Central memory CD8-positive, alpha-beta T cell (primary cell): Measurements from ENCODE around the gene TTLL11.
"Not testable (repeated sequence)": the region's sequence is repeated elsewhere in the genome, so short reads cannot be mapped to it uniquely, and the experiment has no call there.

ENCODE experiments used
- ATAC-seq: fragments of 150-1000 bp; cut with Tn5 transposase; replicated peaks from 2 replicates; pipeline ENCODE4 v1.10.0; 2022; ENCODE audit warnings: mild to moderate bottlenecking, moderate FRiP score, moderate number of reproducible peaks; ENCODE audit not compliant: poor library complexity, severe bottlenecking; ENCODE audit errors: extremely low read depth
- DNase-seq, 2 donors: peaks; one replicate each; pipeline ENCODE4 v3.0.0; 2021; ENCODE audit warnings: low spot score in 2 of 2
- H3K27ac Mint-ChIP-seq: one replicate; pipeline ENCODE4 v1.8.0; 2022; ENCODE audit warnings: low read depth, mild to moderate bottlenecking, moderate library complexity, mixed read lengths
- H3K27me3 Mint-ChIP-seq: one replicate; pipeline ENCODE4 v1.8.0; 2022; ENCODE audit warnings: mixed read lengths
- H3K36me3 Mint-ChIP-seq: one replicate; pipeline ENCODE4 v1.8.0; 2022; ENCODE audit warnings: mild to moderate bottlenecking, moderate library complexity, mixed read lengths; ENCODE audit not compliant: insufficient read depth
- H3K4me1 Mint-ChIP-seq: one replicate; pipeline ENCODE4 v1.8.0; 2022; ENCODE audit warnings: mixed read lengths
- H3K4me3 Mint-ChIP-seq: one replicate; pipeline ENCODE4 v1.8.0; 2022; ENCODE audit warnings: mild to moderate bottlenecking, moderate library complexity, mixed read lengths
- H3K9me3 Mint-ChIP-seq: one replicate; pipeline ENCODE4 v1.8.0; 2022; ENCODE audit warnings: mixed read lengths

The TTLL11 gene

GRCh38 chr9:122008559-122008958, 84.5 kb downstream of the TTLL11 start:
- no peaks in the 10 kb centered on the region for H3K9me3 Mint-ChIP-seq
- H3K36me3 Mint-ChIP-seq = no peaks in the 10 kb centered on the region
- H3K27ac Mint-ChIP-seq = no peak overlapping the region
- H3K4me1 Mint-ChIP-seq = no peaks in the 10 kb centered on the region
- no peak overlapping the region for H3K4me3 Mint-ChIP-seq
- DNase-seq (no peak), ATAC-seq (no peak)
- no peaks in the 10 kb centered on the region for H3K27me3 Mint-ChIP-seq

- no peaks in the 10 kb centered on the region for H3K27me3 Mint-ChIP-seq
- no peaks in the 10 kb centered on the region for H3K4me1 Mint-ChIP-seq
- no peaks in the 10 kb centered on the region for H3K36me3 Mint-ChIP-seq
- DNase-seq = no peak
- no peaks in the 10 kb centered on the region for H3K9me3 Mint-ChIP-seq
- no peak overlapping the region for H3K27ac Mint-ChIP-seq
- ATAC-seq = no peak
- H3K4me3 Mint-ChIP-seq = no peak overlapping the region
These were observed 85.3 kb downstream of the TTLL11 start for GRCh38 chr9:122007837-122008236.

- no peaks in the 10 kb centered on the region for H3K27me3 Mint-ChIP-seq
- H3K36me3 Mint-ChIP-seq = no peaks in the 10 kb centered on the region
- H3K27ac Mint-ChIP-seq = no peak overlapping the region
- H3K4me3 Mint-ChIP-seq = no peak overlapping the region
- ATAC-seq (no peak), DNase-seq (no peak)
- H3K9me3 Mint-ChIP-seq = no peaks in the 10 kb centered on the region
- no peaks in the 10 kb centered on the region for H3K4me1 Mint-ChIP-seq
These were observed 87.5 kb downstream of the TTLL11 start for GRCh38 chr9:122005597-122005996.

GRCh38 chr9:122004589-122004988, 88.5 kb downstream of the TTLL11 start:
- DNase-seq (no peak), ATAC-seq (no peak)
- H3K36me3 Mint-ChIP-seq = no peaks in the 10 kb centered on the region
- no peaks in the 10 kb centered on the region for H3K4me1 Mint-ChIP-seq
- H3K27ac Mint-ChIP-seq = no peak overlapping the region
- no peak overlapping the region for H3K4me3 Mint-ChIP-seq
- H3K9me3 Mint-ChIP-seq = no peaks in the 10 kb centered on the region
- no peaks in the 10 kb centered on the region for H3K27me3 Mint-ChIP-seq

- ATAC-seq (no peak), DNase-seq (no peak)
- H3K4me1 Mint-ChIP-seq = no peaks in the 10 kb centered on the region
- no peaks in the 10 kb centered on the region for H3K27me3 Mint-ChIP-seq
- no peak overlapping the region for H3K27ac Mint-ChIP-seq
- H3K36me3 Mint-ChIP-seq = no peaks in the 10 kb centered on the region
- no peaks in the 10 kb centered on the region for H3K9me3 Mint-ChIP-seq
- H3K4me3 Mint-ChIP-seq = no peak overlapping the region
These were observed 91.5 kb downstream of the TTLL11 start for GRCh38 chr9:122001491-122002201.

- not testable (repeated sequence) for H3K36me3 Mint-ChIP-seq
These were observed 92.6 kb downstream of the TTLL11 start for GRCh38 chr9:122000526-122000925.

GRCh38 chr9:121999556-121999955, 93.6 kb downstream of the TTLL11 start:
- Mint-ChIP-seq H3K4me1 (no peaks in the 10 kb centered on the region), H3K4me3 (no peak overlapping the region), H3K27me3 (no peaks in the 10 kb centered on the region), H3K27ac (no peak overlapping the region), H3K9me3 (no peaks in the 10 kb centered on the region), H3K36me3 (no peaks in the 10 kb centered on the region)
- DNase-seq = no peak
- ATAC-seq = no peak

More at GRCh38 chr9:122000526-122000925, 92.6 kb downstream of the TTLL11 start:
- H3K4me3 Mint-ChIP-seq, H3K27ac Mint-ChIP-seq, DNase-seq, H3K4me1 Mint-ChIP-seq, H3K27me3 Mint-ChIP-seq, ATAC-seq, H3K9me3 Mint-ChIP-seq: not testable (repeated sequence)

- Mint-ChIP-seq H3K9me3 (no peaks in the 10 kb centered on the region), H3K4me3 (no peak overlapping the region), H3K4me1 (no peaks in the 10 kb centered on the region), H3K27ac (no peak overlapping the region), H3K27me3 (no peaks in the 10 kb centered on the region), H3K36me3 (no peaks in the 10 kb centered on the region)
- DNase-seq (no peak), ATAC-seq (no peak)
These were observed 94.5 kb downstream of the TTLL11 start for GRCh38 chr9:121998513-121999049.

GRCh38 chr9:121997791-121998190, 95.3 kb downstream of the TTLL11 start:
- Mint-ChIP-seq H3K9me3 (no peaks in the 10 kb centered on the region), H3K4me3 (no peak overlapping the region), H3K36me3 (no peaks in the 10 kb centered on the region), H3K4me1 (no peaks in the 10 kb centered on the region), H3K27me3 (no peaks in the 10 kb centered on the region), H3K27ac (peak overlapping the region; percentile 17)
- no peak for ATAC-seq
- DNase-seq = no peak

- Mint-ChIP-seq H3K4me1 (no peaks in the 10 kb centered on the region), H3K36me3 (no peaks in the 10 kb centered on the region), H3K27ac (no peak overlapping the region), H3K4me3 (no peak overlapping the region), H3K9me3 (no peaks in the 10 kb centered on the region), H3K27me3 (no peaks in the 10 kb centered on the region)
- DNase-seq = no peak
- ATAC-seq = no peak
These were observed 96.3 kb downstream of the TTLL11 start for GRCh38 chr9:121996783-121997182.

- no peaks in the 10 kb centered on the region for H3K4me1 Mint-ChIP-seq
- no peak for DNase-seq
- H3K36me3 Mint-ChIP-seq = no peaks in the 10 kb centered on the region
- no peaks in the 10 kb centered on the region for H3K9me3 Mint-ChIP-seq
- no peak overlapping the region for H3K4me3 Mint-ChIP-seq
- no peak overlapping the region for H3K27ac Mint-ChIP-seq
- ATAC-seq = no peak
- H3K27me3 Mint-ChIP-seq = no peaks in the 10 kb centered on the region
These were observed 97.1 kb downstream of the TTLL11 start for GRCh38 chr9:121995997-121996396.

GRCh38 chr9:121992571-121993212, 100.4 kb downstream of the TTLL11 start:
- no peak overlapping the region for H3K4me3 Mint-ChIP-seq
- DNase-seq (peak in 1 of 2 donors; percentile 27), ATAC-seq (no peak)
- no peaks in the 10 kb centered on the region for H3K4me1 Mint-ChIP-seq
- no peak overlapping the region for H3K27ac Mint-ChIP-seq
- peaks cover 2% of the 10 kb centered on the region for H3K36me3 Mint-ChIP-seq
- H3K27me3 Mint-ChIP-seq = no peaks in the 10 kb centered on the region
- no peaks in the 10 kb centered on the region for H3K9me3 Mint-ChIP-seq

GRCh38 chr9:121991307-121991661, 101.8 kb downstream of the TTLL11 start:
- Mint-ChIP-seq H3K36me3 (peaks cover 2% of the 10 kb centered on the region), H3K9me3 (no peaks in the 10 kb centered on the region), H3K4me3 (no peak overlapping the region), H3K4me1 (no peaks in the 10 kb centered on the region), H3K27me3 (no peaks in the 10 kb centered on the region), H3K27ac (no peak overlapping the region)
- ATAC-seq (no peak), DNase-seq (no peak)
